GM12878 (cell line): Measurements from ENCODE around the gene SPOCK1.

Experiments
- ATF7 ChIP-seq: fragments of 450-650 bp; IDR thresholded peaks from 2 replicates; pipeline ENCODE4 v1.6.1; 2016; ENCODE audit warnings: low read depth, mild to moderate bottlenecking
- CBFB ChIP-seq: IDR thresholded peaks from 2 replicates; pipeline ENCODE4 v1.6.1; 2016; ENCODE audit warnings: antibody characterized with exemption, low read depth
- CHD2 ChIP-seq: IDR thresholded peaks from 2 replicates; pipeline ENCODE4 v1.6.1; 2011; ENCODE audit warnings: low read depth, low read length, improper control_type of control experiment, borderline replicate concordance
- EED ChIP-seq: sonication (generic); IDR thresholded peaks from 2 replicates; pipeline ENCODE4 v1.6.1; 2016; ENCODE audit warnings: antibody characterized with exemption, low read depth
- EP300 ChIP-seq, 2 experiments: fragments of 150-350 bp in 1 of 2; IDR thresholded peaks; 2 replicates each; pipeline ENCODE4 v1.6.1; 2011 to 2012; ENCODE audit warnings: low read depth in 2 of 2, low read length in 2 of 2, borderline replicate concordance in 1 of 2, improper control_type of control experiment in 1 of 2, inconsistent platforms in 1 of 2; ENCODE audit not compliant: control insufficient read depth in 1 of 2
- FOXM1 ChIP-seq: IDR thresholded peaks from 2 replicates; pipeline ENCODE4 v1.6.1; 2012; ENCODE audit warnings: low read depth, mild to moderate bottlenecking, inconsistent platforms, low read length, moderate library complexity
- HCFC1 ChIP-seq: fragments of 150-350 bp; IDR thresholded peaks from 2 replicates; pipeline ENCODE4 v1.6.1; 2014; ENCODE audit warnings: low read length
- MTA3 ChIP-seq: IDR thresholded peaks from 2 replicates; pipeline ENCODE4 v1.6.1; 2012; ENCODE audit warnings: low read length, inconsistent platforms, borderline replicate concordance
- POLR2AphosphoS5 ChIP-seq: IDR thresholded peaks from 2 replicates; pipeline ENCODE4 v1.6.1; 2011; ENCODE audit warnings: mild to moderate bottlenecking, low read length, inconsistent platforms
- RCOR1 ChIP-seq: conservative IDR thresholded peaks from 2 replicates; pipeline ENCODE4 v1.6.1; 2012; ENCODE audit warnings: low read depth, low read length, improper control_type of control experiment
- TCF3 ChIP-seq: IDR thresholded peaks from 2 replicates; pipeline ENCODE4 v1.6.1; 2012; ENCODE audit warnings: low read depth, mild to moderate bottlenecking, low read length, borderline replicate concordance; ENCODE audit not compliant: insufficient read depth
- TF ChIP-seq, protein P1 (sequence below), 3 experiments: IDR thresholded peaks in 2 of 3; conservative IDR thresholded peaks in 1 of 3; 2 replicates each; pipeline ENCODE4 v1.5.1; 2011; ENCODE audit warnings: low read depth in 3 of 3, low read length in 3 of 3, mild to moderate bottlenecking in 3 of 3, control low read depth in 2 of 3, moderate library complexity in 2 of 3, inconsistent platforms in 1 of 3, mixed read lengths in 1 of 3; ENCODE audit not compliant: control insufficient read depth in 2 of 3, insufficient read depth in 1 of 3; ENCODE audit errors: extremely low read depth in 1 of 3
- TF ChIP-seq, protein P2 (sequence below): fragments of 450-650 bp; IDR thresholded peaks from 2 replicates; pipeline ENCODE4 v1.6.1; 2017; ENCODE audit warnings: antibody characterized with exemption, mild to moderate bottlenecking, moderate library complexity
- TF ChIP-seq, protein P3 (sequence below): IDR thresholded peaks from 2 replicates; pipeline ENCODE4 v1.6.1; 2012; ENCODE audit warnings: low read length, inconsistent platforms

DNA sequence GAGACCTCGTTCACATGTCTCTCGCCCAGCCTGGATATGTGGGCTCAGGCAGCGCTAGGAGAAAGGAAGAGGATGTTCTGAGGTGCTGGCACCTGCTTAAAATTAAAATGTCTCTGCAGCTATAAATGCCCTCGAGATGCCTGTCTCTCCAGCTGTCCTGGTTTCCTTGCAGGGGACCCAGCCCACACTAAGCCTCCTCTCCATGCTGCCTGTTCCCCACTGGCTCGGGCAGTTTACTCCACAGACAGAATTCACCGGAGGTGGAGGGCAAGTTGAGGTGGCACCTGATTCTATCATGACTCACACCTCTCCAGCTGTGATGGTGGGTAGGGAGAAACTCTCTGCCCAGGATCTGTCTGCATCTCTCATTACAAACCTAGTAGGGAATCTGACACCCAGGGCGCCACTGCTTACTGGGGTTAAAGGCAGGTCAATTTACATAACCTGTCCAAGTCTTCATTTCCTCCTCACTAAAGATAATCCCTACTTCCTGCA, 420.9 kb downstream of the SPOCK1 start:
- TF ChIP-seq TCF3: no peak
- TF ChIP-seq, protein P1, sequence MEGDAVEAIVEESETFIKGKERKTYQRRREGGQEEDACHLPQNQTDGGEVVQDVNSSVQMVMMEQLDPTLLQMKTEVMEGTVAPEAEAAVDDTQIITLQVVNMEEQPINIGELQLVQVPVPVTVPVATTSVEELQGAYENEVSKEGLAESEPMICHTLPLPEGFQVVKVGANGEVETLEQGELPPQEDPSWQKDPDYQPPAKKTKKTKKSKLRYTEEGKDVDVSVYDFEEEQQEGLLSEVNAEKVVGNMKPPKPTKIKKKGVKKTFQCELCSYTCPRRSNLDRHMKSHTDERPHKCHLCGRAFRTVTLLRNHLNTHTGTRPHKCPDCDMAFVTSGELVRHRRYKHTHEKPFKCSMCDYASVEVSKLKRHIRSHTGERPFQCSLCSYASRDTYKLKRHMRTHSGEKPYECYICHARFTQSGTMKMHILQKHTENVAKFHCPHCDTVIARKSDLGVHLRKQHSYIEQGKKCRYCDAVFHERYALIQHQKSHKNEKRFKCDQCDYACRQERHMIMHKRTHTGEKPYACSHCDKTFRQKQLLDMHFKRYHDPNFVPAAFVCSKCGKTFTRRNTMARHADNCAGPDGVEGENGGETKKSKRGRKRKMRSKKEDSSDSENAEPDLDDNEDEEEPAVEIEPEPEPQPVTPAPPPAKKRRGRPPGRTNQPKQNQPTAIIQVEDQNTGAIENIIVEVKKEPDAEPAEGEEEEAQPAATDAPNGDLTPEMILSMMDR (IDR thresholded peaks at IDR 0.05 in 2 of 3, conservative IDR thresholded peaks at IDR 0.05 in 1 of 3; ENCODE audit: control insufficient read depth in 2 of 3, extremely low read depth in 1 of 3, insufficient read depth in 1 of 3, low read depth in 3 of 3, low read length in 3 of 3): no peak
- no peak for TF ChIP-seq ATF7
- TF ChIP-seq FOXM1: no peak
- TF ChIP-seq EP300 (IDR thresholded peaks at IDR 0.05; ENCODE audit: borderline replicate concordance in 1 of 2, control insufficient read depth in 1 of 2, low read depth in 2 of 2, low read length in 2 of 2): no peak
- no peak for TF ChIP-seq EED
- no peak for TF ChIP-seq MTA3
- TF ChIP-seq, protein P2, sequence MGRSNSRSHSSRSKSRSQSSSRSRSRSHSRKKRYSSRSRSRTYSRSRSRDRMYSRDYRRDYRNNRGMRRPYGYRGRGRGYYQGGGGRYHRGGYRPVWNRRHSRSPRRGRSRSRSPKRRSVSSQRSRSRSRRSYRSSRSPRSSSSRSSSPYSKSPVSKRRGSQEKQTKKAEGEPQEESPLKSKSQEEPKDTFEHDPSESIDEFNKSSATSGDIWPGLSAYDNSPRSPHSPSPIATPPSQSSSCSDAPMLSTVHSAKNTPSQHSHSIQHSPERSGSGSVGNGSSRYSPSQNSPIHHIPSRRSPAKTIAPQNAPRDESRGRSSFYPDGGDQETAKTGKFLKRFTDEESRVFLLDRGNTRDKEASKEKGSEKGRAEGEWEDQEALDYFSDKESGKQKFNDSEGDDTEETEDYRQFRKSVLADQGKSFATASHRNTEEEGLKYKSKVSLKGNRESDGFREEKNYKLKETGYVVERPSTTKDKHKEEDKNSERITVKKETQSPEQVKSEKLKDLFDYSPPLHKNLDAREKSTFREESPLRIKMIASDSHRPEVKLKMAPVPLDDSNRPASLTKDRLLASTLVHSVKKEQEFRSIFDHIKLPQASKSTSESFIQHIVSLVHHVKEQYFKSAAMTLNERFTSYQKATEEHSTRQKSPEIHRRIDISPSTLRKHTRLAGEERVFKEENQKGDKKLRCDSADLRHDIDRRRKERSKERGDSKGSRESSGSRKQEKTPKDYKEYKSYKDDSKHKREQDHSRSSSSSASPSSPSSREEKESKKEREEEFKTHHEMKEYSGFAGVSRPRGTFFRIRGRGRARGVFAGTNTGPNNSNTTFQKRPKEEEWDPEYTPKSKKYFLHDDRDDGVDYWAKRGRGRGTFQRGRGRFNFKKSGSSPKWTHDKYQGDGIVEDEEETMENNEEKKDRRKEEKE: no peak
- TF ChIP-seq HCFC1: no peak
- TF ChIP-seq, protein P3, sequence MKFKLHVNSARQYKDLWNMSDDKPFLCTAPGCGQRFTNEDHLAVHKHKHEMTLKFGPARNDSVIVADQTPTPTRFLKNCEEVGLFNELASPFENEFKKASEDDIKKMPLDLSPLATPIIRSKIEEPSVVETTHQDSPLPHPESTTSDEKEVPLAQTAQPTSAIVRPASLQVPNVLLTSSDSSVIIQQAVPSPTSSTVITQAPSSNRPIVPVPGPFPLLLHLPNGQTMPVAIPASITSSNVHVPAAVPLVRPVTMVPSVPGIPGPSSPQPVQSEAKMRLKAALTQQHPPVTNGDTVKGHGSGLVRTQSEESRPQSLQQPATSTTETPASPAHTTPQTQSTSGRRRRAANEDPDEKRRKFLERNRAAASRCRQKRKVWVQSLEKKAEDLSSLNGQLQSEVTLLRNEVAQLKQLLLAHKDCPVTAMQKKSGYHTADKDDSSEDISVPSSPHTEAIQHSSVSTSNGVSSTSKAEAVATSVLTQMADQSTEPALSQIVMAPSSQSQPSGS: no peak
- no peak for TF ChIP-seq CBFB
- no peak for TF ChIP-seq POLR2AphosphoS5
- TF ChIP-seq RCOR1: no peak
- TF ChIP-seq CHD2: no peak
